GM21526 (cell line): ENCODE measurements around the gene PKDREJ.

Source experiments
- ATAC-seq: cut with Tn5 transposase; IDR thresholded peaks from one replicate; pipeline ENCODE4 v1.9.1; 2021; ENCODE audit warnings: moderate library complexity; ENCODE audit not compliant: unreplicated experiment, low FRiP score

The PKDREJ gene

DNA sequence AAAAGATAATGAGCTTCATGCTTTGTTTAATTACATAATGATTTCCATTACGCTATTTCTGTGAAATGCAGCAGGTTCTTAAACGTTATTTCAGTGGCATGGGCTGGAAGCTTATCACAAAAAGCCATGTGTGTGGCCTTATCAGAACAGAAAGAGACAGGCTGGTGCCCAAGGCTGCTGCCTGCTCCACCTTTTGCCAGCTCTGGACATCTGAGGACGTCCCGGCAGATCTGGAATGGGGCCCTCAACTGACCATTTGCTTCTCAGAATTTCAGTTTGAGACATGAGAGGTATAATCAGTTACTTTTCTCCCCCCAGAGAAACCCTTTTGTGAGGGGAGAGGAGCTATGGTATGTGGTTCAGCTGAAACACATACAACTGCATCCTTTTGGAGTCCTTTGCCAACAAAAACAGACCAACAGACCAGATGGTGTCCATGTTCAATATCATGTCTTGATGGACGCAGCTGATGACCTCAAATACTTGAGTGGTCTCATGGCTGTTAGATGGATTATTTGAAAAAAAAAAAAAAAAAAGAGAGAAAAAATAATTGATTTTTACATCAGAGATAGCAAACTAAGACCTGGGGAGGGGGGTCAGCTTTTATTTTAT lies 21.6 kb downstream of the PKDREJ start:
- ATAC-seq: no peak

DNA sequence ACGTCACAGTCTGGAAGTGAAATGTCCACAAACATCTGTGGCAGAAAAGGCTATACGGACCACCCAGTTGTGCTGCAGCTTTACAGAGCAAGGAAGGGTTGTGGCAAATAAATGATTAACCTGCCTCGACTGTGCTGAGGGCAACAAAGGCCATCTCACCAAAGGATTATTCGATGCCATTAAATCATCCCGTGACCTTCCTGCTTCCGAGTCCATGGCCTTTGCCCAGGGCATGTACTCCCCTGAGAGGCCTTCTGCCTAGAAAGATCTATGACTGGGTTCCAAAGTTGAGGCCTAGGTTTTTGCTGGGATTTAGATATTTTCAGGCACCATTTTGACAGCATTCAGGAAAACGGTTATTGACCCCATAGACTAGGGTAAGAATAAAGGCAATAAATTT lies 22.2 kb downstream of the PKDREJ start:
- no peak for ATAC-seq

DNA sequence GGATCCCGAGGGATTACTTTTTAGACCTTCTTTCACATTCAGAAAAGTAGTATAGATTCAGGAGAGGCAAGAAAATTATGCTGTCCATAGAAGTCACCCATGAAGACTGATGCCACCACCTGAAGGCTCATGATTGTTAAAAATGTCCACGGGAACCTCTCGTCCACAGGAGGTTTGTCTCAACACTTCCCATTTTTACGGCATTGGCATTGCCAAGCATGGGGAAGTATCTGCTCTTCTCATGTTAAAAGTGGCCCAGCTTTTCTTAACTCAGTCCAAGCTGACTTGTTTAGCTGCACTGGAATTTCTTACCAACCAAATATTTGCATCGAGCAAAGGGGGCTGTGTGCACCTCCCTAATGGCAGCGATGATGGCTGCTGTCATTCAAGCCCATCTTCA lies 22.6 kb downstream of the PKDREJ start:
- no peak for ATAC-seq

DNA sequence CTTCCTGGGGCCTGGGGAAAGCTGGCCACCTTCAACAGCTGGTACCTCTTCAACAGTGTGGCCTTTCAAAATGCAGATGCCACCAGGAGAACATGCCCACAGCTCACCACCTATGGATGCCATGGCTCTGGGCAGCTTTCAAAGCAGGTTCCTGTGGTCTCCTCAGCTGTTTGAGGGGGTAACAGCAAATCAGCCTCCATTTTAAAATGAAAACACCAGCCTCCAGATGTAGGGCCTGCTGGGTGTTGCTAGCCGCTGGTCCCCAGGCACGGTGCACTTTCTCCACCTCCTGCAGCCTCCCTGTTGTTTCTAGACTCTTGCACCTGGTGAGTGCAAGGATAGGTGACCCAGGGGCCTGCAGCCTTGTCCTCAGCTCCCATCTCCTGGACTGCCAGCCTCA lies 23.1 kb downstream of the PKDREJ start:
- ATAC-seq: no peak

GRCh38 chr22:46239261-46240048 lies 23.7 kb downstream of the PKDREJ start:
- ATAC-seq: no peak

DNA sequence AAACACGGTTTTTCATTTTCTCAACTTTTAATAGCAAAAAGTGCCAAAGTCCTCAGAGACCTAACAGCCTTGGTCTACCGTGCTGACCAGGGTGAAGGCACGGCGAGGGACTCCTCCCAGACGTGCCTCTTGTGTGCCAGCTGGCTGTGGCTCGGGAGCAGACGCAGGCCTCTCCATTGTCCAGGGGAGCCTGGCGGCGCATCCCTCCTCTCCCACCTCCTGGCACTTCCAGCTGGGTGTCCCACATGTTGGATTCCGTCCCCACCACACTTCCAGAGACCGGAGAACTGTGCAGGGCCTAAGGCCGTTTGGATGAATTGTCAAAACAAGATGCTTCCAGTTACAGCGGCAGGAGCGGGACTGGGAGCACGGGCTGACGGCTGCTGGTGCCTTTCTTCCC lies 24.6 kb downstream of the PKDREJ start:
- no peak for ATAC-seq

GRCh38 chr22:46237453-46238124 lies 25.6 kb downstream of the PKDREJ start:
- ATAC-seq: no peak

DNA sequence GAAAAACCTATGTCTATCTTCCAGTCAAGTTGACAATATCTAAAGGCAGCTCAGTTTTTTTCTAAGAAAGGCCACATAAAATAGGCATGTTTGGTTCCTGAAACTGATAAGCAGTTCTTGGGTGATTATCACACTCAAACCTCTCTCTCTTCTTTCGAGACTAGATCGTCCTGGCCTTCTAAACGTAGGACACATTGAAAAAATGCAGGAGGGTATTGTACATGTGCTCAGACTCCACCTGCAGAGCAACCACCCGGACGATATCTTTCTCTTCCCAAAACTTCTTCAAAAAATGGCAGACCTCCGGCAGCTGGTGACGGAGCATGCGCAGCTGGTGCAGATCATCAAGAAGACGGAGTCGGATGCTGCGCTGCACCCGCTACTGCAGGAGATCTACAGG lies 28.2 kb downstream of the PKDREJ start:
- ATAC-seq: no peak

DNA sequence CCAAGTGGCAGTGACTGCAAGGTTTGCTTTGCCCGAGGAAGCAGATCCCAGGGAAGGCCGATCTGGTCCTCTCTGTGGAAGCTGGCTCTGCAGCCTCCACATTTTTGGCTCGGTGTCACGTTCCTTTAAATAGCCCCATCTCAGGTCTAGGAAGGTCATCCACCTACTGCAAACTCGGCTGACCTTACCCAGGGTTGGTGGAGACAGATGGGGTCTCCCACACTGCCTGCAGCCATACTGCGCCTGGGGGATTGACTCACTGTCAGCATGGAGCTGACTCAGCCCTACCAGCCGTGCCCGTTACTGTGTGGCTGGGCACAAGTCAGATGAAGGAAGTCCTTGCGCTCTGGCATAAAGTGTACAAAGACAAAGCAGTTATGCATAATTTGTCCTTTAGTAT lies 29.9 kb downstream of the PKDREJ start:
- ATAC-seq: no peak

DNA sequence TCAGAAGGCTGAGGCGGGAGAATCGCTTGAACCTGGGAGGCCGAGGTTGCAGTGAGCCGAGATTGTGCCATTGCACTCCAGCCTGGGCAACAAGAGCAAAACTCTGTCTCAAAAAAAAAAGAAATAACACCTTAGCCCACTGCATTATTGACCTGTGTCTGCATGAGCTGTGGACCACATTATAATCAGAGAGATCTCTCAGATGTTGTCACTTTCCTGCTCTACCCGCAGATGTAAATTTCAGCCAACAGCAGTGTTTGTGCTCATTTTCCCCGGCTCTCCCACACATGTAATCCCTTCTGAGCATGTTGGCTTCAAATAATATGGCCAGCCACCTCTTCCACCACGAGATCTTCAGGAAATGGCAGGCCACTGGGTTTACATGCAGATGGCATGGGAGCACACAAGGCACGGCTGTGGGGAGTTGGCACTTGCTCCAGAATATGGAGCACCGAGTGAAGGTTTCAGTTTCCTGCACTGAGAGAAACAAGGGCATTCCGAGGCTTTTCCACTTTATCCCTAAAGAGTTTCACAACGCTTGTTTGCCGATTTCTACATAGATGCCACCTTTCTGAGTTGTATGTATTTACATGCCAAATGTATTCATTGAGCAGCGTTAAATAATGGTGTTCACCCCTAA lies 32.8 kb downstream of the PKDREJ start:
- no peak for ATAC-seq

GRCh38 chr22:46229701-46230100 lies 33.4 kb downstream of the PKDREJ start:
- ATAC-seq: no peak

DNA sequence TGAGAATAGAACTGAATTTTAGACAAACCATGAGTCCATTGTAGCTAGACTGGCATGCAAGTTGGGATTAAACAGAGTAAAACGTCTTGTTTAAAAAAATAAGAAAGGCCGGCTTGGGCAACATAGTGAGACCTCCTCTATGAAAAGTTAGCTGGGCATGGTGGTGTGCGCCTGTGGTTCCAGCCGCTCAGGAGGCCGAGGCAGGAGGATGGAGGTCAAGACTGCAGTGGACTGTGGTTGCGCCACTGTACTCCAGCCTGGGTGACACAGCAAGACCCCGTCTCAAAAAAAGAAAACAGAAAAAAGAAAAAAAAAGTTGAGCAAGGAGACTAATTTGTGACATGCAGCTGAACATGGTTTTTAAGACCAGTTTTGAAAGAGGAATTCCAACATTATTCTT lies 36.6 kb downstream of the PKDREJ start:
- ATAC-seq: no peak

- no peak for ATAC-seq
Observed at GRCh38 chr22:46225631-46226030, 37.5 kb downstream of the PKDREJ start.

GRCh38 chr22:46224898-46225290 lies 38.2 kb downstream of the PKDREJ start:
- no peak for ATAC-seq

- no peak for ATAC-seq
Observed at GRCh38 chr22:46224044-46224897, 38.9 kb downstream of the PKDREJ start.

- no peak for ATAC-seq
Observed at GRCh38 chr22:46220921-46221320, 42.2 kb downstream of the PKDREJ start.

GRCh38 chr22:46219636-46220035 lies 43.5 kb downstream of the PKDREJ start:
- ATAC-seq: no peak

DNA sequence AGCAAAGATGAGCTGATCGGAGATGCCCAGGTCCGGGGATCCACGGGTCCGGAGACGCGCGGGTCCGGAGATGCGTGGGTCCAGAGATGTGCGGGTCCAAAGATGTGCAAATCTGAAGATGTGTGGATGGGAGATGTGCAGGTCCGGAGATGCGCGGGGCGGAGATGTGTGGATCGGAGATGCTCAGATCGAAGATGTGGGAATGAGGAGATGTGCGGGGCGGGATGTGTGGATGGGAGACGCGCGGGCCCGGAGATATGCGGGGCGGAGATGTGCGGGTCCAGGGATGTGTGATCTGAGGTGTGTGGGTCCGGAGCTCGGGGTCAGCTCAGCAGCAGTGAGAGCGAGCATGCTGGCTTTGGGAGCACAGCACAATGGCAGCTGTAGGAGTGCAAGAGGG lies 48.5 kb downstream of the PKDREJ start:
- ATAC-seq: no peak

GRCh38 chr22:46214149-46214548 lies 49.0 kb downstream of the PKDREJ start:
- ATAC-seq: no peak

DNA sequence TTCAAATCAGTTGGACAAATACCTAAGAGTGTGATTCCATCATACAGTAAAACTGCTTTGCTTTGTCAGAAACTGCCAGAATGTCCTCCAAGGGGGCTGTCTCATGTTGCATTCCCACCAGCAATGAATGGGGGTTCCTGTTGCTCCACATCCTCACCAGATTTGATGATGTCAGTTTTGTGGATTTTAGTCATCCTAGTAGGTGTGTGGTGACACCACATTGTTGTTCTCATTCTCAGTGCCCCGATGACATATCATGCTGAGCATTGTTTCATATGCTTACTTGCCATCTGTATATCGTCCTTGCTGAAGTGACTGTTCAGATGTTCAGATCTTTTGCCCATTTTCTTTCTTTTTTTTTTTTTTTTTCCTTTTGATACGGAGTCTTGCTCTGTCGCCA lies 50.1 kb downstream of the PKDREJ start:
- no peak for ATAC-seq
